HepG2 (cell line): Measurements from ENCODE around the gene INHA. TPM values are rescaled to one million over a fixed set of nuclear protein-coding genes. Genes with fewer than 3 reads are reported as not detected.

Experiments used
- CAMTA2 ChIP-seq: sonication (generic); formaldehyde crosslinking; IDR thresholded peaks from 2 replicates; pipeline ENCODE4 v1.4.0; 2020; ENCODE audit warnings: mild to moderate bottlenecking, missing genetic modification reagents, borderline replicate concordance
- CCAR2 ChIP-seq: fragments of 200-400 bp; formaldehyde crosslinking; optimal IDR thresholded peaks from 2 replicates; pipeline ENCODE3; 2018; ENCODE audit warnings: low read depth, mild to moderate bottlenecking, low read length, moderate library complexity
- FLYWCH1 ChIP-seq: sonication (generic); formaldehyde crosslinking; IDR thresholded peaks from 2 replicates; pipeline ENCODE4 v1.8.1; 2023; ENCODE audit warnings: mild to moderate bottlenecking, missing genetic modification reagents
- GLI4 ChIP-seq: sonication (generic); formaldehyde crosslinking; IDR thresholded peaks from 2 replicates; pipeline ENCODE4 v1.5.1; 2020; ENCODE audit warnings: missing genetic modification reagents, mild to moderate bottlenecking, moderate library complexity, borderline replicate concordance
- ISX ChIP-seq: sonication (generic); formaldehyde crosslinking; conservative IDR thresholded peaks from 2 replicates; pipeline ENCODE4 v1.5.0; 2020; ENCODE audit warnings: missing genetic modification reagents
- MATR3 ChIP-seq: sonication (generic); formaldehyde crosslinking; IDR thresholded peaks from 2 replicates; pipeline ENCODE4 v1.4.0; 2020; ENCODE audit warnings: missing genetic modification reagents
- SMAD9 ChIP-seq: sonication (generic); formaldehyde crosslinking; IDR thresholded peaks from 2 replicates; pipeline ENCODE4 v1.5.1; 2020; ENCODE audit warnings: mild to moderate bottlenecking, missing genetic modification reagents
- SP4 ChIP-seq: sonication (generic); formaldehyde crosslinking; IDR thresholded peaks from 2 replicates; pipeline ENCODE4 v1.8.1; 2023; ENCODE audit warnings: mild to moderate bottlenecking, missing genetic modification reagents
- SRY ChIP-seq: sonication (generic); formaldehyde crosslinking; IDR thresholded peaks from 2 replicates; pipeline ENCODE4 v1.8.0; 2022; ENCODE audit warnings: mild to moderate bottlenecking, missing genetic modification reagents
- ZBTB3 ChIP-seq: sonication (generic); formaldehyde crosslinking; IDR thresholded peaks from 2 replicates; pipeline ENCODE4 v1.4.0; 2020; ENCODE audit warnings: low read depth, mild to moderate bottlenecking, moderate library complexity, missing genetic modification reagents, borderline replicate concordance
- ZNF496 ChIP-seq: sonication (generic); formaldehyde crosslinking; IDR thresholded peaks from 2 replicates; pipeline ENCODE4 v1.8.1; 2023; ENCODE audit warnings: mild to moderate bottlenecking, moderate library complexity, missing genetic modification reagents; ENCODE audit not compliant: insufficient replicate concordance
- ZNF703 ChIP-seq: sonication (generic); formaldehyde crosslinking; IDR thresholded peaks from 2 replicates; pipeline ENCODE4 v1.5.1; 2020; ENCODE audit warnings: missing genetic modification reagents, mild to moderate bottlenecking, moderate library complexity, borderline replicate concordance
- ZNF816 ChIP-seq: sonication (generic); formaldehyde crosslinking; IDR thresholded peaks from 2 replicates; pipeline ENCODE4 v1.8.0; 2022; ENCODE audit warnings: missing genetic modification reagents, mild to moderate bottlenecking, borderline replicate concordance
- polyA plus RNA-seq, 8 experiments: library from polyadenylated mRNA; depleted of rRNA in 3 of 8; stranded (reverse) in 7 of 8; unstranded in 1 of 8; fragments of >200 nt; fragmentation: Illumina TruSeq in 4 of 8; extraction: Trizol in 4 of 8; gene quantifications; 2 replicates each; pipeline versions ENCODE4 v1.2.1 to v1.2.3, GENCODE V29; 2011 to 2016; ENCODE audit warnings: low read depth in 4 of 8, missing spikeins in 1 of 8, mixed read lengths in 1 of 8; ENCODE audit not compliant: insufficient read depth in 1 of 8
- total RNA-seq, 5 experiments: library from RNA; depleted of rRNA; stranded (reverse); fragments of >200 nt; fragmentation: Illumina TruSeq; extraction: Trizol; gene quantifications; 2 replicates each; pipeline ENCODE4 v1.2.3, GENCODE V29; 2016; ENCODE audit warnings: low read depth in 1 of 5
- TF ChIP-seq, protein P1 (sequence below): sonication (generic); formaldehyde crosslinking; IDR thresholded peaks from 2 replicates; pipeline ENCODE4 v1.4.0; 2020; ENCODE audit warnings: mild to moderate bottlenecking, missing genetic modification reagents
- TF ChIP-seq, protein P2 (sequence below): sonication (generic); formaldehyde crosslinking; IDR thresholded peaks from 2 replicates; pipeline ENCODE4 v1.4.0; 2020; ENCODE audit warnings: missing genetic modification reagents
- TF ChIP-seq, protein P3 (sequence below): sonication (generic); formaldehyde crosslinking; IDR thresholded peaks from 2 replicates; pipeline ENCODE4 v1.4.0; 2020; ENCODE audit warnings: missing genetic modification reagents
- TF ChIP-seq, protein P4 (sequence below): sonication (generic); formaldehyde crosslinking; IDR thresholded peaks from 2 replicates; pipeline ENCODE4 v1.5.0; 2020; ENCODE audit warnings: mild to moderate bottlenecking, missing genetic modification reagents
- TF ChIP-seq, protein P5 (sequence below): sonication (generic); formaldehyde crosslinking; IDR thresholded peaks from 2 replicates; pipeline ENCODE4 v1.5.1; 2020; ENCODE audit warnings: missing genetic modification reagents, mild to moderate bottlenecking, borderline replicate concordance
- TF ChIP-seq, protein P6 (sequence below): sonication (generic); formaldehyde crosslinking; IDR thresholded peaks from 2 replicates; pipeline ENCODE4 v1.4.0; 2020; ENCODE audit warnings: mild to moderate bottlenecking, missing genetic modification reagents

The INHA gene
- total and polyA plus RNA-seq, 2 of the 13 experiments (the other 11 are each of a cell fraction or from before 2014, with no cell fraction given), result 4.1 to 15.2 TPM

DNA sequence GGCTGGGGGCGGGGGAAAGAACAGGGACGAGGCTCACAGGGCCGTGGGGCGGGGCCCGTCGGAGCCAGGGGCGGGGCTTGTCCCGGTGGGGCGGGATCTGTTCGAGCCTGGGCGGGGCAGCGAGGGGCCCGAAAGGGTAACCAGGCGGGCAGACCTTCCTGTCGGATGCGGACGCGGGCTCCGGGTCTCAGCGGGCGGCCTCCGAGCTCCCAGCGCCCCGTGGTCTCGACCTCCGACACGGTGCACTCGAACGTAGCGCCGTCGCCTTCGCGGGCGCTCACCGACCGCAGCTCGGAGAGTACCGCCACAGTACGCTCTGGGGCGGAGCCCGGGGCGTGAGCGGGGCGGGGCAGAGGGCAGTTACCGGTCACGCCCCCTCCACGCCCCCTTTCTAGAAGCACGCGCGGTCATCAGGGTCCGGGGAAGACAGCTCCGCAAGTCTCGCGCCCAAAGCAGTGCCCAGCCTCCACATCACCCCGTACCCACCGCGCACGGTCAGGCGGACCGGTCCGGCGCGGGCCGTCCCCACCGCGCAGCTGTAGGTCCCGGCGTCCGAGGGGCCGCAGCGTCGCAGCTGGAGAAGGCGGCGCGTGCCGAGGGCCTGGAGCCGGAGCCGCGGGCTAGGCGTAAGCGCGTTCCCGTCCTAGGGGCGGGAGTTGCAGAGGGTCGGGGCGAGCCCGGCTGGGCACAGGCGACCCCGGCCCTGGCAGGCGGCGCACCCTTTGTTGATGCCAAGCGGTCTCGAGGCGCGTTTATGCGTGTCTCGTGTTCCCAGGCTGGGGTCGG, 19.5 kb upstream of the INHA start (continued):
- TF ChIP-seq, protein P1, sequence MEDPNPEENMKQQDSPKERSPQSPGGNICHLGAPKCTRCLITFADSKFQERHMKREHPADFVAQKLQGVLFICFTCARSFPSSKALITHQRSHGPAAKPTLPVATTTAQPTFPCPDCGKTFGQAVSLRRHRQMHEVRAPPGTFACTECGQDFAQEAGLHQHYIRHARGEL (CRISPR knock-in tag), result peak; percentile 17; the same call in 1 of the 2 replicates
- TF ChIP-seq CCAR2, result no peak
- TF ChIP-seq, protein P2, sequence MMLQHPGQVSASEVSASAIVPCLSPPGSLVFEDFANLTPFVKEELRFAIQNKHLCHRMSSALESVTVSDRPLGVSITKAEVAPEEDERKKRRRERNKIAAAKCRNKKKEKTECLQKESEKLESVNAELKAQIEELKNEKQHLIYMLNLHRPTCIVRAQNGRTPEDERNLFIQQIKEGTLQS (CRISPR knock-in tag), result no peak
- TF ChIP-seq SMAD9 (CRISPR knock-in tag), result no peak
- TF ChIP-seq ZNF703 (CRISPR knock-in tag), result no peak
- TF ChIP-seq, protein P3, sequence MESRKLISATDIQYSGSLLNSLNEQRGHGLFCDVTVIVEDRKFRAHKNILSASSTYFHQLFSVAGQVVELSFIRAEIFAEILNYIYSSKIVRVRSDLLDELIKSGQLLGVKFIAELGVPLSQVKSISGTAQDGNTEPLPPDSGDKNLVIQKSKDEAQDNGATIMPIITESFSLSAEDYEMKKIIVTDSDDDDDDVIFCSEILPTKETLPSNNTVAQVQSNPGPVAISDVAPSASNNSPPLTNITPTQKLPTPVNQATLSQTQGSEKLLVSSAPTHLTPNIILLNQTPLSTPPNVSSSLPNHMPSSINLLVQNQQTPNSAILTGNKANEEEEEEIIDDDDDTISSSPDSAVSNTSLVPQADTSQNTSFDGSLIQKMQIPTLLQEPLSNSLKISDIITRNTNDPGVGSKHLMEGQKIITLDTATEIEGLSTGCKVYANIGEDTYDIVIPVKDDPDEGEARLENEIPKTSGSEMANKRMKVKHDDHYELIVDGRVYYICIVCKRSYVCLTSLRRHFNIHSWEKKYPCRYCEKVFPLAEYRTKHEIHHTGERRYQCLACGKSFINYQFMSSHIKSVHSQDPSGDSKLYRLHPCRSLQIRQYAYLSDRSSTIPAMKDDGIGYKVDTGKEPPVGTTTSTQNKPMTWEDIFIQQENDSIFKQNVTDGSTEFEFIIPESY (CRISPR knock-in tag), result no peak
- no peak for TF ChIP-seq ISX
- TF ChIP-seq, protein P4, sequence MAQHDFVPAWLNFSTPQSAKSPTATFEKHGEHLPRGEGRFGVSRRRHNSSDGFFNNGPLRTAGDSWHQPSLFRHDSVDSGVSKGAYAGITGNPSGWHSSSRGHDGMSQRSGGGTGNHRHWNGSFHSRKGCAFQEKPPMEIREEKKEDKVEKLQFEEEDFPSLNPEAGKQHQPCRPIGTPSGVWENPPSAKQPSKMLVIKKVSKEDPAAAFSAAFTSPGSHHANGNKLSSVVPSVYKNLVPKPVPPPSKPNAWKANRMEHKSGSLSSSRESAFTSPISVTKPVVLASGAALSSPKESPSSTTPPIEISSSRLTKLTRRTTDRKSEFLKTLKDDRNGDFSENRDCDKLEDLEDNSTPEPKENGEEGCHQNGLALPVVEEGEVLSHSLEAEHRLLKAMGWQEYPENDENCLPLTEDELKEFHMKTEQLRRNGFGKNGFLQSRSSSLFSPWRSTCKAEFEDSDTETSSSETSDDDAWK, result no peak
- no peak for TF ChIP-seq ZNF496 (CRISPR knock-in tag)
- TF ChIP-seq, protein P5, sequence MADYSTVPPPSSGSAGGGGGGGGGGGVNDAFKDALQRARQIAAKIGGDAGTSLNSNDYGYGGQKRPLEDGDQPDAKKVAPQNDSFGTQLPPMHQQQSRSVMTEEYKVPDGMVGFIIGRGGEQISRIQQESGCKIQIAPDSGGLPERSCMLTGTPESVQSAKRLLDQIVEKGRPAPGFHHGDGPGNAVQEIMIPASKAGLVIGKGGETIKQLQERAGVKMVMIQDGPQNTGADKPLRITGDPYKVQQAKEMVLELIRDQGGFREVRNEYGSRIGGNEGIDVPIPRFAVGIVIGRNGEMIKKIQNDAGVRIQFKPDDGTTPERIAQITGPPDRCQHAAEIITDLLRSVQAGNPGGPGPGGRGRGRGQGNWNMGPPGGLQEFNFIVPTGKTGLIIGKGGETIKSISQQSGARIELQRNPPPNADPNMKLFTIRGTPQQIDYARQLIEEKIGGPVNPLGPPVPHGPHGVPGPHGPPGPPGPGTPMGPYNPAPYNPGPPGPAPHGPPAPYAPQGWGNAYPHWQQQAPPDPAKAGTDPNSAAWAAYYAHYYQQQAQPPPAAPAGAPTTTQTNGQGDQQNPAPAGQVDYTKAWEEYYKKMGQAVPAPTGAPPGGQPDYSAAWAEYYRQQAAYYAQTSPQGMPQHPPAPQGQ (CRISPR knock-in tag), result no peak
- peak; percentile 100 for TF ChIP-seq SP4 (CRISPR knock-in tag)
- no peak for TF ChIP-seq ZBTB3
- TF ChIP-seq MATR3 (CRISPR knock-in tag), result no peak
- peak; percentile 48; the same call in 1 of the 2 replicates for TF ChIP-seq SRY
- TF ChIP-seq, protein P6, sequence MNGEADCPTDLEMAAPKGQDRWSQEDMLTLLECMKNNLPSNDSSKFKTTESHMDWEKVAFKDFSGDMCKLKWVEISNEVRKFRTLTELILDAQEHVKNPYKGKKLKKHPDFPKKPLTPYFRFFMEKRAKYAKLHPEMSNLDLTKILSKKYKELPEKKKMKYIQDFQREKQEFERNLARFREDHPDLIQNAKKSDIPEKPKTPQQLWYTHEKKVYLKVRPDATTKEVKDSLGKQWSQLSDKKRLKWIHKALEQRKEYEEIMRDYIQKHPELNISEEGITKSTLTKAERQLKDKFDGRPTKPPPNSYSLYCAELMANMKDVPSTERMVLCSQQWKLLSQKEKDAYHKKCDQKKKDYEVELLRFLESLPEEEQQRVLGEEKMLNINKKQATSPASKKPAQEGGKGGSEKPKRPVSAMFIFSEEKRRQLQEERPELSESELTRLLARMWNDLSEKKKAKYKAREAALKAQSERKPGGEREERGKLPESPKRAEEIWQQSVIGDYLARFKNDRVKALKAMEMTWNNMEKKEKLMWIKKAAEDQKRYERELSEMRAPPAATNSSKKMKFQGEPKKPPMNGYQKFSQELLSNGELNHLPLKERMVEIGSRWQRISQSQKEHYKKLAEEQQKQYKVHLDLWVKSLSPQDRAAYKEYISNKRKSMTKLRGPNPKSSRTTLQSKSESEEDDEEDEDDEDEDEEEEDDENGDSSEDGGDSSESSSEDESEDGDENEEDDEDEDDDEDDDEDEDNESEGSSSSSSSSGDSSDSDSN (CRISPR knock-in tag), result peak; percentile 96
- TF ChIP-seq ZNF816 (CRISPR knock-in tag), result peak; percentile 28; the same call in 1 of the 2 replicates
- TF ChIP-seq CAMTA2, result no peak
- 0 out of 2 replicates have a peak, but pooled peaks have one; percentile 19 for TF ChIP-seq GLI4 (CRISPR knock-in tag)
- peak; percentile 76; the same call in 1 of the 2 replicates for TF ChIP-seq FLYWCH1 (CRISPR knock-in tag)
